ENCODE data around the gene MOBP.

Gene MOBP

GRCh38 chr3:39499651-39500273, 32.3 kb downstream of the MOBP start:
- no peak for DNase-seq (ENCODE audit: low read depth)

DNA sequence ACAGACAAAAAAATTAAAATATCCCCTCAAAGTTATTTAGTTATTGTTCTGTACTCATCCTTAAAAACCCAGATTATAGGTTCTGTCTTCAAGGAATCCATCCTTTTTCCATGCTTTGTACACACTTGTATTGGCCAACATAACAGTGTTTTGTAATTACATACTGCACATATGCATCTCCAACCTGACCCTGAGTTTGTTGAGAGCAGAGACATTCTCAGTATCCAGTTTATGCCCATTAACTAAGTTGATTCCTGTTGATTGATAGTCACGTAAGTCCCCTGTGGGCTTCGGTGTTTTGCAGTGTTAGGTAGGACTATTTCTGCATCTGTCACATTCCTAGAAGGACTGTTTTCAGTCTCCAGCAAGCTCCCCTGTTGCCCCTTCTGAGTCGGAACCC, 33.6 kb downstream of the MOBP start:
- no peak for DNase-seq (ENCODE audit: low read depth)

GRCh38 chr3:39501968-39502837, 34.7 kb downstream of the MOBP start:
- DNase-seq (ENCODE audit: low read depth) = no peak

- DNase-seq (ENCODE audit: low read depth) = no peak
These were observed 35.3 kb downstream of the MOBP start for GRCh38 chr3:39502838-39503145.

GRCh38 chr3:39505866-39506742, 38.6 kb downstream of the MOBP start:
- no peak for DNase-seq (ENCODE audit: low read depth)

GRCh38 chr3:39506863-39507262, 39.4 kb downstream of the MOBP start:
- no peak for DNase-seq (ENCODE audit: low read depth)

- DNase-seq (ENCODE audit: low read depth) = no peak
These were observed 46.4 kb downstream of the MOBP start for GRCh38 chr3:39513791-39514369.

DNA sequence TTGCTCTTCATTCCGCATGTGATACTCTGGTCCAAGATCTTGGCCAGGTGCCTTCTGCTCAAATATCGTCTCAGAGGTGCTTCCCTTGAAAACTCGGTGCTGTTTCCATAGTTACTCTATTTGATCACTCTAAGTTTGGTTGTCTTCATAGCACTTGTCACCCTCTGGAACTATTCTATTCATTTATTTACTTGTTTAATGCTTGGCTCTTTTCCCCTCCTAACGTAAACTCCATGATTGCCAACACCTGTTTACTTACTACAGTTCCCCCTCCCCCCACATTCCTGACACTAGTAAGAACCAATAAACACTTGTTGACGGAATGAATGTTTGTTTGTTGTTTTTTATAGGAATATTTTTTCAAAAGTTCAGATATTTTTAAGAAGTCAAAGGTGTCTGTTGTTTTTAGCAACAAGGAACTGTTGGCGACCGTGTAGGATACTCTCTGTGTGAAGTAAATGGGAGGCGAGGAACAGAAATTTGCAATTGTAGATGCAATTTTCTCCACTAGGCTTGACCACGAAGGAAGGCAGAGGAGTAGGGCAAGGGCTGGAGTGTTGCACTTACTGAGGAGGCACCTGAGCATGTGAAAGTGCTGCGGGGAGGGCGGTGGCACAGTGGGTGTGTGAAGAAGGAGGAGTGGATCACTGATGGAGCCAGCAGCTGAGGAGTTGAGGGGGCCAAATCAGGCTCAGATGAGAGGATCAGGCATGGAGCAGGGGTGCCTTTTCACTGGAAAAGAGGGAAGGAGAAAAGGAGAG, 48.4 kb downstream of the MOBP start:
- no peak for DNase-seq (ENCODE audit: low read depth)

GRCh38 chr3:39519103-39519502, 51.6 kb downstream of the MOBP start:
- no peak for DNase-seq (ENCODE audit: low read depth)

DNA sequence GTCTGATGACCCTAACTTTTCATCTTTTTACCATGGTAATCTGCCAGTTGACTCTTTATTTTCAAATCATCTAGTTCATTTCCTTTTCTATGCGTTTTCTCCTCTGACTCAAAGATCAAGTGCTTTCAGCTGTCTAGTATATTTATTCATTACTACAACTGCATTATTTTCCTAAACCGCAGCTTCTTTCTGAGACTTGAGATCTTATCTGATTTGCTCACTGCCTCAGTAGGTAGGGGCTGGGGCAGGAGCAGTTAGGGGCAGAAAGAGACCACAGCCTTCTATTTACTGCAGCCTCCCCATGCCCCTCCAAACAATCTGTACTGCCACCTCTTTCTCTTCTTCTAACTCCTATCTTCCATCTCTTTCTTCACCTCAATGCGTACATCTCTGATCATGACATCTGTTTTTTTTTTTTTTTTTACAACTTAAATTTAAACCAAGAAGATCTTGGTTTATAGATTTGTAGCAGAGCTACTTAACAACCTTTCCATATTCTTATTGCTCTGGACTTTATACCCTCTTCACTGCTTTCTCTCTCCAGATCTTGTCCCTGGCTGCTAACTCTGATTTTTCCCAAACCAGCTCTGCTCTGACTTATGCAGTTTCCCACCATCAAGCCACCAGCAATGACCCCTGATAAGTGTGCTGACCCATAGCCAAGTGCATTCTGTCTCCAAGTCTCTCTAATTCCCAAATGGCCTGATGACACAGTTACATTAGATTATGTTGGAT, 52.2 kb downstream of the MOBP start:
- DNase-seq (ENCODE audit: low read depth) = no peak

GRCh38 chr3:39521456-39521855, 54.0 kb downstream of the MOBP start:
- no peak for DNase-seq (ENCODE audit: low read depth)

DNA sequence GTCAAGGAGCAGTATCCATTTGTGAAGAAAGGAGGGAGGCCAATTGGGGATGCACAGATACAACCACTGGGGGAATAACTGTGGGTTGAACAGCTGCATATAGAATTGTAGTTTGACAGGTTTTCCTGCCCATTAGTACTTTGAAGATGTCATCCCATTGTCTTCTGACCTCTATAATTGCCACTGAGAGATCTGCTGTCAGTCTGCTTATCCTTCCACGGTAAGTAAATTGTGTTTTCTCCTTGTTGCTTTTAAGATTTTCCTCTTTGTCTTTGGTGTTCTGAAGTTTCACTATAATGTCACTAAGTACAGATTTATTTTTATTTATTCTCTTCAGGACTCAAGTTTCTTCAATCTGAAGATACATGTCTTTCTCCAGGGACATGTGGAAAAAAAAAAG, 56.6 kb downstream of the MOBP start:
- DNase-seq (ENCODE audit: low read depth) = no peak

- DNase-seq (ENCODE audit: low read depth) = no peak
These were observed 61.4 kb downstream of the MOBP start for GRCh38 chr3:39528844-39529243.

- no peak for DNase-seq (ENCODE audit: low read depth)
These were observed 62.1 kb downstream of the MOBP start for GRCh38 chr3:39529577-39529976.

- no peak for DNase-seq (ENCODE audit: low read depth)
These were observed 63.6 kb downstream of the MOBP start for GRCh38 chr3:39531066-39531465.

DNA sequence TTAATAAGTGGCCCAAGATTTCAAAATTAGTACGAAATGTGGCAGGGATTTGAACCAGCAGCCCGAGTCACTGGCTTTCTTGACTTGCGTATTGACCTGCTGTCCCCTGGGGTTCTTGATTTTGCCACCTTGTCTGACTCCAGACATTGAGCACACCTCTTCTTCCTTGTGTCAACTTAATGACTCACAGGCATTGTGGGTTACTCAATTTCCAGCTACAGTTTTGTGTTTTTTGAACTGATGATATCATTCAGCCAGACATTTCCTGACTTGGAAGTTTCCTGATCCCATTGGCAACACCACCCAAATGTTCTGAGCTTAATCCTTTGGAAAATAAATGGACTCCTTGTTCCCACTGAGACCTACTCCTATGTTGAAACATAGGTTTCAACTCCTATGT, 64.2 kb downstream of the MOBP start:
- DNase-seq (ENCODE audit: low read depth) = no peak

DNA sequence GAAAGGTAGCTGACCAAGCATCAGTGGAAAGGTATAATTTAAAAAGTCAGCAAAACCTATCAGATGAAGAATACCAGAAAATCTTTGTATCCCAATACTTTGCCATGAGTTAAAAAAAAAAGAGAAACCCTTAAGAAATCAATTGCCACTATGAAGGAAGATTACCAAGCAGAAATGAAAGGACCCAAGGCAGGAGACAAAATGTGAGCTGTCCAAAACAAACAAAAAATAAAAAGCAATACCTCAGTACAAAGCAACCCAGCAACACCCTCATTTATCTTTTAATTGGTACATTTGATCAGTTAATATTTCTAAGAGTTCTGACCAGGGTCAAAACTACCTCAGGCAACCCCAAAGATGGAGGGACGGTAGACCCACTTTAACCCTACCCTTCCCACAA, 65.3 kb downstream of the MOBP start:
- DNase-seq (ENCODE audit: low read depth) = no peak

DNA sequence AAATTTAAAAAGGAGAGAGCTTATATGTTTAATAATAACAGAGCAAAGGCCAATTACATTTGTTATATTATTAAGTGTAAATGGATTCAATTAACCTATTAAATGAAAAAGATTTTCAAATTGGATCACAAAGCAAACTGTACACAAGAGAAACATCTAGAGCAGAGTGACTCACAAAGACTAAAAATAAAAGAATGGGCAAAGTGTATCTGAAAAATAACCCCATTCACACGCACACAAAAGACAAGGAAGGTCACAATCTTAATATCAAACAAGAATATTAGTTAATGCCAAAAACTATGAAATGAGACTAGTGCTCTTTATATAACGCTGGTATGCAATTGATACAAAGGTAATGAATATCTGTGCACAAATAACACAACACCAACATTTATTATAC, 65.7 kb downstream of the MOBP start:
- DNase-seq (ENCODE audit: low read depth) = no peak

GRCh38 chr3:39540162-39540921, 72.9 kb downstream of the MOBP start:
- DNase-seq (ENCODE audit: low read depth) = no peak

DNA sequence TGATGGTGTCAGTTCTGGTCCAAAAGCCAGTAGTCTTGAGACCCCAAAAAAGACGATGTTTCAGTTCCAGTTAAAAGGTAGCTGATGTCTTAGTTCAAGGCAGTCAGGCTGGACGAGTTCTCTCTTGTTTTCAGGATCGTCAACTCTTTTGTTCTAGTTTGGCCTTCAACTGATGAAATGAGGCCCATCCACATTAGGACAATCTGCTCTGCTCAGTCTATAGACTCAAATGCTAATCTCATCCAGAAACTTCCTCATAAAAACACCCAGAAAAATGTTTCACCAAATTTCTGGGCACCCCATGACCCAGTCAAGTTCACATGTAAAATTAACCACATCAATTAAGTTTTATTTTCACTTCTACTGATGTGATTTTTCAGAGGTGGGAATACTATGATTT, 74.0 kb downstream of the MOBP start:
- no peak for DNase-seq (ENCODE audit: low read depth)
